NT2/D1 (cell line): Measurements from ENCODE around the gene MMP17.

Experiments used
- SUZ12 ChIP-seq: IDR thresholded peaks from 2 replicates; pipeline ENCODE4 v1.6.1; 2011; ENCODE audit not compliant: insufficient read length, insufficient read depth; ENCODE audit errors: extremely low read depth
- YY1 ChIP-seq: IDR thresholded peaks from 2 replicates; pipeline ENCODE4 v1.6.1; 2011; ENCODE audit not compliant: insufficient read length, insufficient read depth
- ZNF274 ChIP-seq: IDR thresholded peaks from 2 replicates; pipeline ENCODE4 v1.6.1; 2011; ENCODE audit warnings: mild to moderate bottlenecking, low read depth, low read length

- no peak for TF ChIP-seq YY1
- no peak for TF ChIP-seq SUZ12
- TF ChIP-seq ZNF274, result no peak
These were observed 37.1 kb downstream of the MMP17 start for GRCh38 chr12:131865180-131865875.
